Measurements from ENCODE around the gene ADK. TPM values are rescaled to one million over a fixed set of nuclear protein-coding genes. Genes with fewer than 3 reads are reported as not detected.

The ADK gene
- total and polyA plus RNA-seq, 2 of the 13 experiments (the other 11 are each of a cell fraction or from before 2014, with no cell fraction given), result 48.6 to 79.1 TPM

- H3K36me3 ChIP-seq (replicated peaks in 1 of 2; ENCODE audit: control insufficient read depth in 1 of 2, insufficient read depth in 2 of 2, low read length in 2 of 2), result no peaks in the 10 kb centered on the region; a peak in 1 of 5 replicates
- H2AFZ ChIP-seq (ENCODE audit: low read length), result no peak overlapping the region
- H3K9ac ChIP-seq (ENCODE audit: insufficient read depth, low read depth, low read length), result no peak overlapping the region
- no peak for TF ChIP-seq MTA3 (CRISPR knock-in tag; IDR thresholded peaks at IDR 0.05)
- peak; percentile 65; the same call in 1 of the 2 replicates for TF ChIP-seq ZNF121 (CRISPR knock-in tag; IDR thresholded peaks at IDR 0.05)
- in situ Hi-C loops (cut with HindIII; ENCODE audit: extremely low pct_ligation_motif_present, low pct_unique_long_range_greater_than_20kb) (no loop called here), intact Hi-C loops (cut with micrococcal nuclease; ENCODE audit: unreplicated experiment) (no loop called here)
- no peaks in the 10 kb centered on the region for H3K4me1 ChIP-seq (ENCODE audit: insufficient read depth, low read length)
- no peaks in the 10 kb centered on the region for H3K9me3 ChIP-seq (ENCODE audit: low read length)
- ATAC-seq (no peak), FAIRE-seq (no peak), DNase-seq (ENCODE audit: low spot score) (no peak)
- ChIA-PET CTCF (ENCODE audit: low intra/inter-chr PET ratio, low total read pairs) (no interaction called here), POLR2A (no interaction called here)
- H3K4me2 ChIP-seq (ENCODE audit: low read depth, low read length), result no peak overlapping the region
- peaks cover 7% of the 10 kb centered on the region for H3K79me2 ChIP-seq (ENCODE audit: insufficient read depth, low read length)
- no peaks in the 10 kb centered on the region for H3K27me3 ChIP-seq (ENCODE audit: control insufficient read depth in 1 of 2, insufficient read depth in 2 of 2, low read length in 2 of 2)
- H3K4me3 ChIP-seq (replicated peaks in 1 of 3; ENCODE audit: insufficient read depth in 1 of 3, low read depth in 2 of 3, low read length in 3 of 3), result no peak overlapping the region
- BruUV-seq (replicated peaks), result no TSS peak
- H4K20me1 ChIP-seq (ENCODE audit: insufficient read depth, low read length), result no peaks in the 10 kb centered on the region; the same call in 1 of the 2 replicates
- H3K27ac ChIP-seq (ENCODE audit: extremely low read length, insufficient read depth, low read length), result no peak overlapping the region
- WGBS (ENCODE audit: low lambda C conversion rate), result 100% methylated on average over 3 of the region's 3 CpGs
Observed at GRCh38 chr10:74272288-74272687, 121.3 kb downstream of the ADK start.

- H3K4me3 ChIP-seq (replicated peaks in 1 of 3; ENCODE audit: insufficient read depth in 1 of 3, low read depth in 2 of 3, low read length in 3 of 3), result no peak overlapping the region
- H3K4me1 ChIP-seq (ENCODE audit: insufficient read depth, low read length), result no peaks in the 10 kb centered on the region
- no peak for ATAC-seq
- H3K4me2 ChIP-seq (ENCODE audit: low read depth, low read length), result no peak overlapping the region
- no peak overlapping the region for H2AFZ ChIP-seq (ENCODE audit: low read length)
- no peak for FAIRE-seq
- POLR2A ChIA-PET, result no interaction called here
- WGBS (ENCODE audit: low lambda C conversion rate), result 94% methylated on average over 6 of the region's 6 CpGs
- H3K9me3 ChIP-seq (ENCODE audit: low read length), result no peaks in the 10 kb centered on the region
- H3K27me3 ChIP-seq (ENCODE audit: control insufficient read depth in 1 of 2, insufficient read depth in 2 of 2, low read length in 2 of 2), result no peaks in the 10 kb centered on the region
- intact Hi-C loops (cut with micrococcal nuclease; ENCODE audit: unreplicated experiment) (no loop called here), in situ Hi-C loops (cut with HindIII; ENCODE audit: extremely low pct_ligation_motif_present, low pct_unique_long_range_greater_than_20kb) (no loop called here)
- CTCF ChIA-PET (ENCODE audit: low intra/inter-chr PET ratio, low total read pairs), result no interaction called here
- no peak for DNase-seq (ENCODE audit: low spot score)
- no peak overlapping the region for H3K9ac ChIP-seq (ENCODE audit: insufficient read depth, low read depth, low read length)
- no peak overlapping the region for H3K27ac ChIP-seq (ENCODE audit: extremely low read length, insufficient read depth, low read length)
- no peaks in the 10 kb centered on the region for H3K36me3 ChIP-seq (replicated peaks in 1 of 2; ENCODE audit: control insufficient read depth in 1 of 2, insufficient read depth in 2 of 2, low read length in 2 of 2)
- H3K79me2 ChIP-seq (ENCODE audit: insufficient read depth, low read length), result peaks cover 6% of the 10 kb centered on the region
- BruUV-seq (replicated peaks), result no TSS peak
- H4K20me1 ChIP-seq (ENCODE audit: insufficient read depth, low read length), result no peaks in the 10 kb centered on the region; the same call in 1 of the 2 replicates
- TF ChIP-seq SMARCE1 (IDR thresholded peaks at IDR 0.05; ENCODE audit: borderline replicate concordance) (no peak), ZNF101 (CRISPR knock-in tag; IDR thresholded peaks at IDR 0.05; ENCODE audit: borderline replicate concordance, low read depth) (no peak), GZF1 (CRISPR knock-in tag; IDR thresholded peaks at IDR 0.05) (no peak), BHLHE40 (IDR thresholded peaks at IDR 0.05; ENCODE audit: low read length) (no peak), CENPX (CRISPR knock-in tag; IDR thresholded peaks at IDR 0.05) (no peak), NFATC3 (CRISPR knock-in tag; IDR thresholded peaks at IDR 0.05) (no peak), MED13 (CRISPR knock-in tag; IDR thresholded peaks at IDR 0.05) (no peak), ARNT2 (CRISPR knock-in tag; IDR thresholded peaks at IDR 0.05; ENCODE audit: low read depth) (no peak), ZNF589 (CRISPR knock-in tag; conservative IDR thresholded peaks at IDR 0.05) (no peak), HNF1B (CRISPR knock-in tag; IDR thresholded peaks at IDR 0.05) (no peak), SSRP1 (CRISPR knock-in tag; IDR thresholded peaks at IDR 0.05) (no peak), ZNF660 (CRISPR knock-in tag; IDR thresholded peaks at IDR 0.05; ENCODE audit: borderline replicate concordance, low read depth) (no peak), KAT7 (CRISPR knock-in tag; IDR thresholded peaks at IDR 0.05; ENCODE audit: borderline replicate concordance) (no peak), KLF16 (CRISPR knock-in tag; IDR thresholded peaks at IDR 0.05) (no peak), ZNF207 (IDR thresholded peaks at IDR 0.05; ENCODE audit: borderline replicate concordance) (no peak), MLX (CRISPR knock-in tag; IDR thresholded peaks at IDR 0.05) (no peak), FOSL1 (CRISPR knock-in tag; IDR thresholded peaks at IDR 0.05; ENCODE audit: borderline replicate concordance) (no peak), ZNF292 (CRISPR knock-in tag; IDR thresholded peaks at IDR 0.05; ENCODE audit: borderline replicate concordance, low read depth) (no peak)
Observed at GRCh38 chr10:74275755-74276290, 124.8 kb downstream of the ADK start.
